Neural cell (in vitro differentiated cells): ENCODE results near the gene EVL.

ENCODE experiments used
- CTCF ChIP-seq: fragments of 450-650 bp; IDR thresholded peaks from 2 replicates; pipeline ENCODE4 v1.5.1; 2014; ENCODE audit warnings: antibody characterized with exemption, mild to moderate bottlenecking, moderate library complexity; ENCODE audit not compliant: poor library complexity, severe bottlenecking
- EP300 ChIP-seq: fragments of 450-650 bp; conservative IDR thresholded peaks from 2 replicates; pipeline ENCODE4 v1.6.1; 2014; ENCODE audit warnings: antibody characterized with exemption, mild to moderate bottlenecking, moderate library complexity; ENCODE audit not compliant: poor library complexity, severe bottlenecking
- EZH2 ChIP-seq: fragments of 200-600, 300-800 bp; shearing (Covaris generic), sonication (generic); IDR thresholded peaks from 2 replicates; pipeline ENCODE4 v1.6.1; 2014; ENCODE audit warnings: antibody characterized with exemption, low read length, borderline replicate concordance, mild to moderate bottlenecking; ENCODE audit not compliant: insufficient read depth, poor library complexity, severe bottlenecking
- POLR2AphosphoS5 ChIP-seq: IDR thresholded peaks from 2 replicates; pipeline ENCODE4 v1.6.1; 2012
- RAD21 ChIP-seq: fragments of 450-650 bp; conservative IDR thresholded peaks from 2 replicates; pipeline ENCODE4 v1.6.1; 2014; ENCODE audit warnings: antibody characterized with exemption, mild to moderate bottlenecking, moderate library complexity
- REST ChIP-seq: IDR thresholded peaks from 2 replicates; pipeline ENCODE4 v1.6.1; 2012; ENCODE audit warnings: borderline replicate concordance
- SMC3 ChIP-seq: fragments of 450-650 bp; conservative IDR thresholded peaks from 2 replicates; pipeline ENCODE4 v1.6.1; 2014; ENCODE audit warnings: antibody characterized with exemption, mild to moderate bottlenecking, moderate library complexity; ENCODE audit not compliant: poor library complexity
- TAF1 ChIP-seq: IDR thresholded peaks from 2 replicates; pipeline ENCODE4 v1.6.1; 2012; ENCODE audit warnings: low read depth

GRCh38 chr14:100172811-100173210, 107.6 kb downstream of the EVL start:
- TF ChIP-seq POLR2AphosphoS5 (no peak), CTCF (no peak), EZH2 (no peak), TAF1 (no peak), SMC3 (no peak), EP300 (no peak), REST (no peak), RAD21 (no peak)
